Measurements from ENCODE around the gene WDR5.
A peak's percentile ranks its signal among the peaks of the same experiment; 100 is the strongest.

The WDR5 gene

DNA sequence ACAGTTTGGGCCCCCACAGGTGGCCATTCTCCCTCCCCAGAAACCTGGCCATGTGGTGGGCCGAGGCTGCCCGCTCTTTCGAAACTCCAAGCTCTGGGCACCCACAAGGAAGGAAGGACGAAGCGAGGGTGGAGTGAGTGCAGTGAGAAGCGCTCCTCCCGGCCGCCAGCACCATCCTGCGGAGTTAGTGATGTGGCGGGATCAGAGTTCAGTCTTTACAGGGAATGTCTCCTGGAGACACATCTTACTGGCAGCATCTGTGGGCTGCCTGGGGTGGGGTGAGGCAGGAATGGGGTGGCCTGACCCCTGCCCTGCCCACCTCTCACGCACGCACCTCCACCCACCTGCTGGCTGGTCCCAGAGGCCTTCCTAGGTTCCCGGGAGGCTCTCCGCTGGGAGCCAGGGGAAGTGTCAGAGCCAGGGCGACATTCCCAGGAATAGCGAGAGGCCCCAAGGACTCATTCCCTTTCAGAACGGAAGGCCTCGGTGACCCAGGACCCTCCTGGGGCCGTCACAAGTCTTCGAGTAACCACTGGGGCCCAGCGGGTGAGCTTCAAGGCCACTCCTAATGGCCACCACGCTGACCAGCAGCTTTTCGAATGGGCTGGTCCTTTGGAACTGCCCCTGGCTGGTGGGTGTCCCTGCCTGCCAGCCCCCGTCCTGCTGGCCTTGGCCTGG lies 34.0 kb downstream of the WDR5 start:
- in situ Hi-C loops (cut with MboI; ENCODE audit: low sequenced_read_pairs): loop anchor here (5.0 kb wide), 1 partner anchor 277 kb away; no protein-coding TSS in a partner anchor
- Histone ChIP-seq H3K9me3 (no peaks in the 10 kb centered on the region; the same call in 1 of the 2 replicates), H3K36me3 (replicated peaks) (no peaks in the 10 kb centered on the region), H3K4me3 (no peak overlapping the region), H3K4me1 (peaks cover 8% of the 10 kb centered on the region; the same call in 1 of the 2 replicates), H3K27me3 (ENCODE audit: low read depth) (no peaks in the 10 kb centered on the region)
- no peak for DNase-seq (ENCODE audit: low spot score in 2 of 2)

DNA sequence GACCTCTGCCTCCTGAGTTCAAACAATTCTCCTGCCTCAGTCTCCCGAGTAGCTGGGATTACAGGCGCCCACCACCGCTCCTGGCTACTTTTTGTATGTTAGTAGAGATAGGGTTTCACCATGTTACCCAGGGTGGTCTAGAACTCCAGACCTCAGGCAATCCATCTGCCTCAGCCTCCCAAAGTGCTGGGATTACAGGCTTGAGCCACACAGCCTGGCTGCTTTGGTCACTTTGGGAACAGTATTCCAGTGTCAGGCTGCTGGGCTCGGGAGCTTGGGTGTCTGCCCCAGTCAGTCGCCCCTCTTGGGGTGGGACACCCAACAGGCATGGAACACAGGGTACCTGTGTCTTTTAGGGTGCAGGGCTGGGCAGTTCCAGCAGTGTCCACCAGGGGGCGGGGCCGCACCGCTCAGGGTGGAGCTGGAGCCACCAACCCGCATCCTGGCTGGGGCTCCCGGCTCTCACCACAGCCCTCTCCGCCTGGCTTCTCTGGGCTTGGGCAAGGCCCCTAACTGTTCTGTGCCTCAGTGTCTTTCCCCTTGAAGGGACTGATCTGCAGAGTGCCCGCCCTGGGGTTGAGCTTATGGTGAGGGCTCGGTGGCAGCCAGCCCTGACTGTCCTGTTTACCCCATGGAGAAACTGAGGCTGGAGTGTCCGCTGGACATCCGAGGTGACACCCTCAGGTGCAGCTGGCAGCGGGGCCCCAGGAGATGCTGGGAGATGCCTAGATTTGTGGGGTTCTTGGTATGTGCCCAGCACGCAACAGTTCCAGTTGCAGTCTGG lies 34.8 kb downstream of the WDR5 start:
- H3K36me3 ChIP-seq (replicated peaks): no peaks in the 10 kb centered on the region
- H3K4me3 ChIP-seq: no peak overlapping the region
- H3K27me3 ChIP-seq (ENCODE audit: low read depth): peaks cover 4% of the 10 kb centered on the region
- peaks cover 2% of the 10 kb centered on the region; the same call in 1 of the 2 replicates for H3K4me1 ChIP-seq
- in situ Hi-C loops (cut with MboI; ENCODE audit: low sequenced_read_pairs): no loop called here
- DNase-seq (ENCODE audit: low spot score in 2 of 2): no peak
- H3K9me3 ChIP-seq: no peaks in the 10 kb centered on the region; the same call in 1 of the 2 replicates

DNA sequence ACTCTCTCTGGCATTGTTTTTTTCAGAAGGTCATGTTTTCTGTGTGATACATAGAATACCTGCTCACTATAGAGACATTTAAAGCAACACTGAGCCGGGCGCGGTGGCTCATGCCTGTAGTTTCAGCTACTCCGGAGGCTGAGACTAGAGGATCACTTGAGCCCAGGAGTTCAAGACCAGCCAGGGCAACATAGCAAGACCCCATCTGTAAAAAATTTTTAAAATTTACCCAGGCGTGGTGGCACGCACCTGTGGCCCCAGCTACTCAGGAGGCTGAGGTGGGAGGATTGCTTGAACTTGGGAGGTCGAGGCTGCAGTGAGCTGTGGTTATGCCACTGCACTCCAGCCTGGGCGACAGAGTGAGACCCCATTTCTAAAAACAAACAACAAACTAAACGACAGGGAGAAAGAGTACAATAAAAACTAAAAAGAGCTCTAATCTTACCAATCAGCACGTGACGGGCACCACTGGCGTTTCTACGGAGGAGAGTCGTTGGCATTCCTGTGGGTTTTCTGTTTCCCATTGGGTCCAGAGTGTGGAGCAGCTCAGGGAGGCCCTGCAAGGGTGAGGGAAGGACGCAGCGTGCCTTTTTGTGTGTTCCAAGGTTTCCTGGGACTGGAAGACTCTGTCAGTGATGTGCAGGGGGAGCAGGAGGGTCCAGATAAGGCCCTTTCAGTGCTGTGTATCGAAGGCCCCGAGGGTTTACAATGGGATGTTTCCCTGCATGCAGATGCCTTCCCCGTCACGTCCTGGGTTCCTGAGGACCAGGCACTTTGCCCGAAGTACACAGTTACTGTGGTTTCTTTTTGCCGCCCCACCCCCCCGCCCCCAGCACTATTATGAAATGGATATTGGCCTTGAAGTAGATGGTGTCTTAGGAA lies 35.7 kb downstream of the WDR5 start:
- H3K27me3 ChIP-seq (ENCODE audit: low read depth): peaks cover 11% of the 10 kb centered on the region
- no peak overlapping the region for H3K4me3 ChIP-seq
- no peak for DNase-seq (ENCODE audit: low spot score in 2 of 2)
- in situ Hi-C loops (cut with MboI; ENCODE audit: low sequenced_read_pairs): no loop called here
- no peaks in the 10 kb centered on the region for H3K36me3 ChIP-seq (replicated peaks)
- no peaks in the 10 kb centered on the region for H3K4me1 ChIP-seq
- H3K9me3 ChIP-seq: no peaks in the 10 kb centered on the region; the same call in 1 of the 2 replicates

DNA sequence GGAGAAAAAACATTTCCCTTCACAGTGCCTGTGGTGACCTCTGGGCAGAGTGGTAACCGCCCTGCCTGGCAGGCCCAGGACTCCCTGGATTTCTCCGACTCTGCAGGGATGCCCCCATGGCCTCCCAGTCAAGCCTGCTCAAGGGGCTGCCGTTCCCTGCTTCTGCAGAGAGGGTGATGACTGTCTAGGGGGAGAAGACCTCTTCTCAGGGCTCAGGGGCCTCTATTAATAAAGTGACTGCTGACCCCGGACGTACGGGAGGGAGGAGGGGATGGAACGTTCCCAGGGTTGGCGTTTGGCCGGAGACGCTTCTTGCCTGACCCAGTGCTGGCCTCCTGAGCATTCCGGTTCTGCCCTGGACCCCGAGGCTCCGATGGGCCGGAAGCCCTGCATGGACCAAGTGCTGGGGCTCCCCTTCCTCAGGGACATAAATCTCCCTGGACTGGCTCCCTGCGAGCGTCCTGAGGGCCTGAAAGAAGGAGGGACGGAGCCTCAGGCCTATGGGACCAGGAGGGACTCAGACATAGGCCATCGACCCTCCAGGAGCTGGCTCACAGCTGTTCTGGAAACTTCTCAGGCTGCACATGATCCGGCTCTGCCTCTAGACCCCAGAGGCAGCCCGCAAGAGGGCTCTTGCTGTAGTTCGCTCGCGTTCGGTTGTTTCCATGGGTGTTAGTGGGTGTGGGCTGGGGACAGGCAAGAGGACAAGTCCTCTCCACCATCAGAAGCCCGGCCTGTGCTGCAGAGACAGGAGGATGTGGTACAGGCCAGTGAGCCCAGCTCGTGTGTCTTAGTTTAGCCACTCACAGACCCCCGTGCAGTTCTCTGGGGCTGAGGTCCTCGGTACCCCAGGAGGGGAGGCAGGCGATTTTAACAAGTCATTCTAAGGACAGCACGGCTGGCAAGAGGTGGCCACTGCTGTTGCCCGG lies 36.6 kb downstream of the WDR5 start:
- Histone ChIP-seq H3K4me1 (no peaks in the 10 kb centered on the region), H3K36me3 (replicated peaks) (no peaks in the 10 kb centered on the region), H3K9me3 (no peaks in the 10 kb centered on the region; the same call in 1 of the 2 replicates), H3K27me3 (ENCODE audit: low read depth) (peaks cover 13% of the 10 kb centered on the region), H3K4me3 (no peak overlapping the region)
- in situ Hi-C loops (cut with MboI; ENCODE audit: low sequenced_read_pairs): no loop called here
- DNase-seq (ENCODE audit: low spot score in 2 of 2): no peak

GRCh38 chr9:134173127-134174072 lies 37.5 kb downstream of the WDR5 start:
- no peak for DNase-seq (ENCODE audit: low spot score in 2 of 2)
- in situ Hi-C loops (cut with MboI; ENCODE audit: low sequenced_read_pairs): no loop called here

GRCh38 chr9:134174073-134174449 lies 38.2 kb downstream of the WDR5 start:
- Histone ChIP-seq H3K4me3 (no peak overlapping the region), H3K9me3 (no peaks in the 10 kb centered on the region), H3K4me1 (no peaks in the 10 kb centered on the region), H3K27me3 (ENCODE audit: low read depth) (peaks cover 21% of the 10 kb centered on the region), H3K36me3 (replicated peaks) (no peaks in the 10 kb centered on the region)
- in situ Hi-C loops (cut with MboI; ENCODE audit: low sequenced_read_pairs): no loop called here
- DNase-seq (ENCODE audit: low spot score in 2 of 2): no peak

More at GRCh38 chr9:134173127-134174072, 37.5 kb downstream of the WDR5 start:
- H3K36me3 ChIP-seq (replicated peaks): no peaks in the 10 kb centered on the region
- peaks cover 20% of the 10 kb centered on the region for H3K27me3 ChIP-seq (ENCODE audit: low read depth)
- H3K9me3 ChIP-seq: no peaks in the 10 kb centered on the region; the same call in 1 of the 2 replicates
- H3K4me3 ChIP-seq: no peak overlapping the region
- H3K4me1 ChIP-seq: no peaks in the 10 kb centered on the region

DNA sequence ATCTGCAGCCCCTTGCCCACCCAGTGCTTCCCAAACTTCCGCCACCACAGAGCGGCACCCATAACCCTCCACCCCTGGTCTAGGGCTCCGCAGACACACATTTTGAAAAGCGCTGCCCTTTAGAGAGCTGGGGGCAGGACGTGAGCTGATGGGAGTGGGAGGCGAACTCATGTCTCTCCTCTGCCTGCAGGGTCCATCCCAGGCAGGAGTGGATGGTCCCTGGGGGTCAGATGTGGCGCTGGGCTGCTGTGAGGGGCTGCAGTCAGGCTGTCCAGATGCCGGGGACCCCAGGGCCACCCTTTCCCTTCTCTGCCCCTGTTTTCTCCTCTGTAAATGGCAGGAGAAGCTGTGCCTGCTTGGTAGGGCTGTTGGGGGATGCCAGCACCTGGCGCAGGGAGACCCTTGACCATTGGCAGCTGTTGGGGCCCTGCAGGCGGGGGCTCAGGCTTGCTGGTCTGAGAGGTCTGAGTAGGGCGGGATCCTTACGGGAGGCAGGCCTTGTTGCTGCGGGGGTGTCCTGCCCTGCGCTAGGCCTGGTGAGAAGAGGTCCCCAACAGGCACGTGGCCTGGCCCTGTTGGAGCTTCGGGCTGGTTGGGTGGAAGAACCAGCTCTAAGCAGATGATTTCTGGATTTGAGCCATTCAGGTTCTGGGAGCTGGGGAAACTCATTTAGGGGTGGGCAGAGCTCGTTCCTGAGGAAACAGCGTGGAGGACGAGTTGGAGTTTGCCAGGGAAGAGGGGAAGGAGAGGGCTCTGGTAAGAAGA lies 38.8 kb downstream of the WDR5 start:
- Histone ChIP-seq H3K36me3 (replicated peaks) (no peaks in the 10 kb centered on the region), H3K27me3 (ENCODE audit: low read depth) (peaks cover 22% of the 10 kb centered on the region), H3K4me3 (no peak overlapping the region), H3K9me3 (no peaks in the 10 kb centered on the region), H3K4me1 (no peaks in the 10 kb centered on the region)
- in situ Hi-C loops (cut with MboI; ENCODE audit: low sequenced_read_pairs): no loop called here
- DNase-seq (ENCODE audit: low spot score in 2 of 2): no peak

DNA sequence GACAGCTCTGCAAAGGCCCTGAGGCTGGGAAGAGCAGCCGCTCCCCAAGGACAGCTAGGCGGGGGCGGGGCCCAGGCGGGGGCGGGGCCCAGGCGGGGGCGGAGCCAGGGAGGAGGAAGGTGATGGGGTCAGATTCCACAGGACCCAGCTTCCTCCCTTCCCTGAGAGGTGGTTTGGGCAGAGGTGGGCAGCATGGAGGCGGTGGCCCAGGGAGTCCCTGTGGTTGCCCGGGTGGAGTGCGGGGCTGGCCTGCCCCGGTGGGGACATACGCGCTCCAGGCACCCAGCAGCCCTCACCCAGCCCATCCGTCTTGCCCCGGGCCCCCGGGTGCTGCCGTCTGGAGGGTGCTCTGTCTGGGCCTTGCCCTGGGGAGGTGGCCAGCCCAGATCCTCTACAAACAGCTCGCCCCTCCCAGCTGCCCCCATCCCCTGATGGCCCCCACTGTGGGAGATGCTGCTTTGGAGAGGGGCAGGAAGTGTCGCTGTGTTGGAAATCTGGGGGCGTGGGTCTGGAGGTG lies 39.5 kb downstream of the WDR5 start:
- H3K4me1 ChIP-seq: no peaks in the 10 kb centered on the region
- in situ Hi-C loops (cut with MboI; ENCODE audit: low sequenced_read_pairs): no loop called here
- H3K4me3 ChIP-seq: no peak overlapping the region
- H3K9me3 ChIP-seq: no peaks in the 10 kb centered on the region
- peaks cover 24% of the 10 kb centered on the region for H3K27me3 ChIP-seq (ENCODE audit: low read depth)
- no peaks in the 10 kb centered on the region for H3K36me3 ChIP-seq (replicated peaks)
- DNase-seq (ENCODE audit: low spot score in 2 of 2): peak; percentile 40 to 72

- H3K9me3 ChIP-seq: no peaks in the 10 kb centered on the region
- H3K36me3 ChIP-seq (replicated peaks): no peaks in the 10 kb centered on the region
- H3K4me3 ChIP-seq: no peak overlapping the region
- peaks cover 24% of the 10 kb centered on the region for H3K27me3 ChIP-seq (ENCODE audit: low read depth)
- in situ Hi-C loops (cut with MboI; ENCODE audit: low sequenced_read_pairs): no loop called here
- no peak for DNase-seq (ENCODE audit: low spot score in 2 of 2)
- no peaks in the 10 kb centered on the region for H3K4me1 ChIP-seq
These were observed 40.1 kb downstream of the WDR5 start for GRCh38 chr9:134175808-134176598.

- no peak for DNase-seq (ENCODE audit: low spot score in 2 of 2)
- in situ Hi-C loops (cut with MboI; ENCODE audit: low sequenced_read_pairs): no loop called here
- Histone ChIP-seq H3K4me1 (no peaks in the 10 kb centered on the region), H3K4me3 (no peak overlapping the region), H3K27me3 (ENCODE audit: low read depth) (peaks cover 24% of the 10 kb centered on the region), H3K9me3 (no peaks in the 10 kb centered on the region), H3K36me3 (replicated peaks) (no peaks in the 10 kb centered on the region)
These were observed 40.7 kb downstream of the WDR5 start for GRCh38 chr9:134176599-134176968.

- H3K4me3 ChIP-seq: no peak overlapping the region
- H3K27me3 ChIP-seq (ENCODE audit: low read depth): peaks cover 24% of the 10 kb centered on the region
- no peaks in the 10 kb centered on the region for H3K36me3 ChIP-seq (replicated peaks)
- H3K9me3 ChIP-seq: no peaks in the 10 kb centered on the region
- in situ Hi-C loops (cut with MboI; ENCODE audit: low sequenced_read_pairs): no loop called here
- no peak for DNase-seq (ENCODE audit: low spot score in 2 of 2)
- H3K4me1 ChIP-seq: no peaks in the 10 kb centered on the region
These were observed 41.3 kb downstream of the WDR5 start for GRCh38 chr9:134177186-134177585.

Measured in HAP-1 (cell line).